GM23248 (cell line): Measurements from ENCODE around the gene MATN4. TPM values are rescaled to one million over a fixed set of nuclear protein-coding genes. Genes with fewer than 3 reads are reported as not detected.
"Not testable (repeated sequence)": the region's sequence is repeated elsewhere in the genome, so short reads cannot be mapped to it uniquely, and the experiment has no call there.

ENCODE experiments used
- DNase-seq: peaks from one replicate; pipeline ENCODE4 v3.0.0-alpha.2; 2015
- H2AFZ ChIP-seq: fragments of 200-600 bp; sonication (generic); 2 replicates; pipeline ENCODE4 v1.6.1; 2016; ENCODE audit warnings: antibody characterized with exemption
- H3F3A ChIP-seq: fragments of 200-600 bp; sonication (generic); 2 replicates; pipeline ENCODE4 v1.6.1; 2016; ENCODE audit warnings: mild to moderate bottlenecking, antibody characterized with exemption, mixed run types; ENCODE audit not compliant: insufficient read depth
- H3K27ac ChIP-seq: fragments of 200-600 bp; sonication (generic); 2 replicates; pipeline ENCODE4 v1.5.1; 2016; ENCODE audit warnings: mild to moderate bottlenecking
- H3K27me3 ChIP-seq: fragments of 200-600 bp; sonication (generic); replicated peaks from 2 replicates; pipeline ENCODE4 v1.6.1; 2016; ENCODE audit warnings: mild to moderate bottlenecking; ENCODE audit not compliant: insufficient read depth
- H3K36me3 ChIP-seq: fragments of 200-600 bp; sonication (generic); 2 replicates; pipeline ENCODE4 v1.6.1; 2016; ENCODE audit warnings: low read depth, mild to moderate bottlenecking
- H3K4me1 ChIP-seq: fragments of 200-600 bp; sonication (generic); 2 replicates; pipeline ENCODE4 v1.6.1; 2016; ENCODE audit warnings: mild to moderate bottlenecking; ENCODE audit not compliant: insufficient read depth
- H3K4me2 ChIP-seq: fragments of 200-600 bp; sonication (generic); one replicate; pipeline ENCODE4 v1.6.1; 2016; ENCODE audit warnings: mild to moderate bottlenecking; ENCODE audit not compliant: unreplicated experiment
- H3K4me3 ChIP-seq: fragments of 200-600 bp; sonication (generic); 2 replicates; pipeline ENCODE4 v1.5.1; 2016; ENCODE audit warnings: mild to moderate bottlenecking
- H3K79me2 ChIP-seq: fragments of 200-600 bp; sonication (generic); 2 replicates; pipeline ENCODE4 v1.6.1; 2016; ENCODE audit warnings: mild to moderate bottlenecking; ENCODE audit not compliant: insufficient read depth
- H3K9ac ChIP-seq: fragments of 200-600 bp; sonication (generic); 2 replicates; pipeline ENCODE4 v1.6.1; 2016; ENCODE audit warnings: mild to moderate bottlenecking
- H3K9me2 ChIP-seq: fragments of 200-600 bp; sonication (generic); 2 replicates; pipeline ENCODE4 v1.6.1; 2016; ENCODE audit warnings: mixed run types, mild to moderate bottlenecking, moderate library complexity; ENCODE audit not compliant: insufficient read depth
- H3K9me3 ChIP-seq: fragments of 200-600 bp; sonication (generic); one replicate; pipeline ENCODE4 v1.6.1; 2017; ENCODE audit warnings: low read depth
- H4K20me1 ChIP-seq: fragments of 200-600 bp; sonication (generic); 2 replicates; pipeline ENCODE4 v1.6.0; 2016; ENCODE audit not compliant: insufficient read depth
- EZH2 ChIP-seq: fragments of 200-600 bp; sonication (generic); IDR thresholded peaks from 2 replicates; pipeline ENCODE4 v1.6.1; 2018; ENCODE audit warnings: antibody characterized with exemption, mild to moderate bottlenecking; ENCODE audit not compliant: insufficient read depth, poor library complexity, severe bottlenecking
- EZH2phosphoT487 ChIP-seq: fragments of 200-600 bp; sonication (generic); IDR thresholded peaks from 2 replicates; pipeline ENCODE4 v1.6.1; 2018; ENCODE audit warnings: antibody characterized with exemption, moderate library complexity, mild to moderate bottlenecking, low read depth; ENCODE audit not compliant: insufficient read depth
- WGBS, 2 experiments: methylation state at CpG; one replicate each; pipeline ENCODE4 v1.1.6; 2015 to 2017; ENCODE audit warnings: low lambda C conversion rate in 2 of 2, low coverage in 1 of 2; ENCODE audit errors: missing lambda C conversion rate in 2 of 2; 5-methylcytosine and 5-hydroxymethylcytosine counted together
- in situ Hi-C: fragments of 300-500 bp; cut with MboI; formaldehyde crosslinking; loops from 2 replicates; pipeline ENCODE4 v1.15.0; 2020
- polyA plus RNA-seq: library from polyadenylated mRNA; unstranded; fragments of >200 nt; fragmentation: Nextera tagmentation; extraction: Ambion mirVana; gene quantifications from 2 replicates; pipeline ENCODE4 v1.2.1, GENCODE V29; 2016
- total RNA-seq: library from RNA; depleted of rRNA; stranded (reverse); fragments of >200 nt; shearing (Covaris generic); gene quantifications from 2 replicates; pipeline ENCODE4 v1.2.3, GENCODE V29; 2014

The MATN4 gene
- total and polyA plus RNA-seq, 2 experiments from 2014 or later = not detected

DNA sequence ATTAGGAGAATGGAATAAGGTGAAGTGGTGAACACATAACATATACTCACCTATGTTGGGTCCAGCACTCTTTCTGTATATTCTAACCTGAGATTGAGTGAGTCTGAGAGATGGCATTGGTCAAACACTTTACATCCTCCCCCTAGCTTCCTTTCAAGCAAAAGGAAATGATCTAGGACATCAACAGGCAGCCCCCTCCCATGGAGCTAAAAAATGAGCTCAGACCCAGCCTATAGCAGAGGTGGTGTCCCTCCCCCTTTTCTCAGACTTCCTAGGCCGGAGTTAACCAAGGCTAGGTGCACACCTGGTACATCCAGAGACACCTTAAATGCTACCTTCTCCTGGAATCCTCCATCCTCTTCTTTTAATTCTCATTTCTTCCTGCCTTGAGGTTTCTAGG, 45.6 kb upstream of the MATN4 start:
- no peak overlapping the region for H3K4me3 ChIP-seq
- H3K9ac ChIP-seq = no peak overlapping the region
- H3K27me3 ChIP-seq = no peaks in the 10 kb centered on the region
- peaks cover 31% of the 10 kb centered on the region for H3K4me1 ChIP-seq
- WGBS, 2 experiments = 47 to 65% methylated on average over 1 of the region's 1 CpG
- peaks cover 35% of the 10 kb centered on the region for H3F3A ChIP-seq
- H3K27ac ChIP-seq = no peak overlapping the region
- no peak overlapping the region for H2AFZ ChIP-seq
- no peak overlapping the region for H3K4me2 ChIP-seq
- TF ChIP-seq EZH2phosphoT487 (no peak), EZH2 (no peak)
- no peaks in the 10 kb centered on the region for H3K9me2 ChIP-seq
- in situ Hi-C loops = no loop called here
- no peaks in the 10 kb centered on the region for H4K20me1 ChIP-seq
- no peak for DNase-seq
- H3K79me2 ChIP-seq = no peaks in the 10 kb centered on the region
- H3K36me3 ChIP-seq = no peaks in the 10 kb centered on the region
- H3K9me3 ChIP-seq = no peaks in the 10 kb centered on the region

DNA sequence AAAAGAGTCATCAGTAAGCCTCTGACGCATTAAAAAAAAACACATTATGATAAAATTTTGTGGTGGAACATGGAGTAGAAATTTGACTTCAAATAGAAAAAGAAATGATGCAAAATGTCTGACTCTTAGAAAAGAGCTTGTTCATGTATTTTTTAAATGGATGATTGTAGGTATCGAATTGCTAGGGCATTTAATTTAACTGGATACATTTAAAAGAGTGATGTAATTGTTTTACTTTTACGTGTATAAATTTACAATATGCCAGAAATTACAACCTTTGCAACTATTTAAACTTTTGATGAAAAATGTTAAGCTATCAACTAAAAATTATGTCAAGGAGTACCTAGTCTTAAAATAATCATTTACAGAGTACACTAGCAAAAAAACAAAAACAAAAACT, 44.6 kb upstream of the MATN4 start:
- Histone ChIP-seq H3K4me3 (no peak overlapping the region), H3K27me3 (no peaks in the 10 kb centered on the region), H4K20me1 (no peaks in the 10 kb centered on the region), H3K9ac (no peak overlapping the region), H3K4me2 (no peak overlapping the region), H3K27ac (no peak overlapping the region), H3K4me1 (peaks cover 24% of the 10 kb centered on the region), H3K79me2 (peaks cover 4% of the 10 kb centered on the region), H3F3A (peaks cover 27% of the 10 kb centered on the region), H3K9me2 (no peaks in the 10 kb centered on the region), H3K9me3 (no peaks in the 10 kb centered on the region), H2AFZ (no peak overlapping the region), H3K36me3 (no peaks in the 10 kb centered on the region)
- TF ChIP-seq EZH2 = no peak
- no peak for TF ChIP-seq EZH2phosphoT487
- in situ Hi-C loops = no loop called here
- 80 to 82% methylated on average over 3 of the region's 3 CpGs for WGBS, 2 experiments
- no peak for DNase-seq

DNA sequence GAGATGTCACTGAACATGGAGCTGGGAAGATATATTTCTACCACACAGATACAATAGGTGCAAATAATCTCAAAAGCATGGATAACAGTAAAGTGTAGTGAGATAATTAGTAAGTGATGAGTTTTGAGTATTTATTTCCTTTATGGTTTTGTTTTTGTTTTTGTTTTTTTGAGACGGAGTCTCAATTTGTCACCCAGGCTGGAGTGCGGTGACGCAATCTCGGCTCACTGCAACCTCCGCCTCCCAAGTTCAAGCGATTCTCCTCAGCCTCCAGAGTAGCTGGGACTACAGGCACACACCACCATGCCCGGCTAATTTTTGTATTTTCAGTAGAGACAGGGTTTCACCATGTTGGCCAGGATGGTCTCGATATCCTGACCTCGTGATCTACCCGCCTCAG, 42.7 kb upstream of the MATN4 start:
- H3K36me3 ChIP-seq, H3K4me2 ChIP-seq, H3K9ac ChIP-seq, H2AFZ ChIP-seq, H4K20me1 ChIP-seq, in situ Hi-C loops, H3K9me3 ChIP-seq, H3K4me3 ChIP-seq, H3K27me3 ChIP-seq, DNase-seq, H3K9me2 ChIP-seq, H3K27ac ChIP-seq: not testable (repeated sequence)
- Histone ChIP-seq H3F3A (peaks cover 40% of the 10 kb centered on the region), H3K79me2 (peaks cover 23% of the 10 kb centered on the region), H3K4me1 (peaks cover 16% of the 10 kb centered on the region)
- 91 to 92% methylated on average over 10 of the region's 10 CpGs for WGBS, 2 experiments

DNA sequence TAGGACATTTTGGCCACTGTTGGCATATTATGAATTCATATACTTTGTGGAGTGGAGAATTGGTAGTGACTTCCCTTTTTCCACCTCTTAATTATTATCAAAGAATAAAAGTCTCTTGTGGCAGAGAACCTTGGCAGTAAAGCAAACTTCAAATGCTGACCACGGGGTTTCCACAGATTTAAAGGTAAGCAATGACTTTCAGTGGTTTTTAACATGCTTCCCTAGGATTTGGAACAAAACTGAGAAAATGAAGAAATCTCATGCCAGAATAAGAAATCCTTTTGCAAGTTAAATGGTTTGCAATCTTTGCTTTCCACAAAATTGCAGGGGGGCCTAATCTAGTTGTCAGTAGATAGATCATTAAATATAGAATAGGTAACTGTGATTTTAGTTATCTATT, 42.1 kb upstream of the MATN4 start:
- H4K20me1 ChIP-seq = no peaks in the 10 kb centered on the region
- no peak overlapping the region for H2AFZ ChIP-seq
- in situ Hi-C loops = no loop called here
- H3K4me1 ChIP-seq = peaks cover 14% of the 10 kb centered on the region
- H3K4me3 ChIP-seq = no peak overlapping the region
- H3K4me2 ChIP-seq = no peak overlapping the region
- H3K9me2 ChIP-seq = no peaks in the 10 kb centered on the region
- TF ChIP-seq EZH2phosphoT487 = no peak
- TF ChIP-seq EZH2 = no peak
- no peak for DNase-seq
- H3K9me3 ChIP-seq = no peaks in the 10 kb centered on the region
- H3K36me3 ChIP-seq = 0 out of 2 replicates have a peak, but pooled peaks cover 2% of the 10 kb centered on the region
- peaks cover 40% of the 10 kb centered on the region for H3F3A ChIP-seq
- peaks cover 29% of the 10 kb centered on the region for H3K79me2 ChIP-seq
- WGBS, 2 experiments = 97 to 100% methylated on average over 1 of the region's 1 CpG
- H3K9ac ChIP-seq = no peak overlapping the region
- no peaks in the 10 kb centered on the region for H3K27me3 ChIP-seq
- H3K27ac ChIP-seq = no peak overlapping the region

DNA sequence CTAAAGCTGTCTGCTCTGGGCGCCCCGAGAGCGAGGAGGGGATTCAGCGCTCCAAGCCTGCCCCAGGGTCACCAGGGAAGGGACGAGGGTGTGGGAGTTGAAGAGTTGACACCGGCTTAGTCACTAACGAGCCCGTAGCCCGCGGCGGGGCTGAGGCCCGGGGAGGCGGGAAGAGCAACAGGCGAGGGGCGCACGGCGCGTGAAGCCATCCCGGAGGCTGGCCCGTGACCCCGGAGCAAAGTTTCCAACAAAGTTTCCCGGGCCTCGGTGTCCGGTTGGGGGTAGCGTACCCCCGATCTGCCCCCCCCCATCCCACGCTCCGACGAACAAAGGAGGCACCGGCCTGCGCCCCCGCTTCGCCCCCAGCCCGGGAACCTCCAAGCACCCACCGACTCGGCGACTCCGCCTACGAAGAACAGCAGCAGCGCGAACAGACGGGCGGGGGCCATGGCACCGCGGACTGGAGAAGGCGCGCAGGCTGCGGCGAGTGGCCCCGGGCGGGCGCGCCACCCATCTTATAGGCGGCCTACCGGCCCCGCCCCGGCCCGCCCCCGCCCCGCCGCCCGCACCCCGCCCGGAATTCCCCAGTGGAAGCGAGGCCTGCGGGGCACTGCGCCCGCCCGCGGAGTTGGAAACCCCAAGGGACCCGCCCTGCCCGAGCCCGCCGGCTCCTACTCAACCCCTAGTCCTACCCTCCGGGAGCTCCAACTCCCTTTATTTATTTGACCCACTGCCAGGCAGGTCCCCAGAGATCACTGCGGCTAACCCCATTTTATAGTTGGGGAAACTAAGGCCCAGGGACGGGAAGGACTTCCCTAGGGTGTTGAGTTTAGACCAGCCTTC, 40.1 kb upstream of the MATN4 start, which contains the start of gene SDC4:
Gene SDC4, minus strand, starts transcription at position 489 of the 843 bp plus-strand sequence. Its CDS starts 40 bp downstream, at position 449.
- Histone ChIP-seq H3K27ac (peak within 1 kb of the TSS; percentile 99), H3K9me3 (no peaks in the 10 kb centered on the region), H3K27me3 (no peaks in the 10 kb centered on the region), H3K36me3 (peaks cover 9% of the 10 kb centered on the region; the same call in 1 of the 2 replicates), H2AFZ (peak within 1 kb of the TSS; percentile 46), H3F3A (peaks cover 52% of the 10 kb centered on the region), H3K4me1 (peaks cover 28% of the 10 kb centered on the region), H3K4me2 (peak within 1 kb of the TSS; percentile 98), H3K4me3 (peak within 1 kb of the TSS; percentile 99), H3K9ac (peak within 1 kb of the TSS; percentile 100), H3K9me2 (no peaks in the 10 kb centered on the region), H4K20me1 (no peaks in the 10 kb centered on the region), H3K79me2 (peaks cover 50% of the 10 kb centered on the region)
- TF ChIP-seq EZH2phosphoT487 (no peak), EZH2 (no peak)
- 1 to 2% methylated on average over 27 to 77 of the region's 77 CpGs for WGBS, 2 experiments
- in situ Hi-C loops = no loop called here
- peak; percentile 88 for DNase-seq
